GM12872 (cell line): Measurements from ENCODE around the gene TRAF3IP1.

Experiments used
- CTCF ChIP-seq: IDR thresholded peaks from 3 replicates; pipeline ENCODE4 v1.5.1; 2011; ENCODE audit warnings: low read depth, mild to moderate bottlenecking, low read length, moderate library complexity; ENCODE audit not compliant: insufficient read depth

TRAF3IP1 gene

GRCh38 chr2:238403632-238404405 is 83.5 kb downstream of the TRAF3IP1 start:
- TF ChIP-seq CTCF, result no peak

GRCh38 chr2:238404406-238405216 is 84.3 kb downstream of the TRAF3IP1 start:
- TF ChIP-seq CTCF, result no peak

- no peak for TF ChIP-seq CTCF
Observed at GRCh38 chr2:238406221-238406997, 86.1 kb downstream of the TRAF3IP1 start.

GRCh38 chr2:238406998-238407285 is 86.6 kb downstream of the TRAF3IP1 start:
- no peak for TF ChIP-seq CTCF

- no peak for TF ChIP-seq CTCF
Observed at GRCh38 chr2:238407566-238407965, 87.2 kb downstream of the TRAF3IP1 start.

GRCh38 chr2:238408615-238409340 is 88.5 kb downstream of the TRAF3IP1 start:
- TF ChIP-seq CTCF, result no peak
